IPS DF 6.9 (cell line): ENCODE data around the gene PPP2R2B.

Experiments
- DNase-seq: peaks from one replicate; pipeline ENCODE4 v3.0.0-alpha.2; 2013; ENCODE audit warnings: low read depth, low spot score
- H3K27ac ChIP-seq: one replicate; pipeline ENCODE4 v1.5.1; 2013; ENCODE audit warnings: low read length, control low read depth
- H3K27me3 ChIP-seq: 2 replicates; pipeline ENCODE4 v1.6.1; 2013; ENCODE audit warnings: mild to moderate bottlenecking, low read length; ENCODE audit not compliant: control insufficient read depth, insufficient read depth
- H3K36me3 ChIP-seq: 2 replicates; pipeline ENCODE4 v1.6.1; 2013; ENCODE audit warnings: low read length; ENCODE audit not compliant: control insufficient read depth, insufficient read depth
- H3K4me1 ChIP-seq: 2 replicates; pipeline ENCODE4 v1.6.1; 2013; ENCODE audit warnings: low read length; ENCODE audit not compliant: control insufficient read depth, insufficient read depth
- H3K4me3 ChIP-seq: 2 replicates; pipeline ENCODE4 v1.5.1; 2013; ENCODE audit warnings: mild to moderate bottlenecking, low read length
- H3K9me3 ChIP-seq: 2 replicates; pipeline ENCODE4 v1.6.1; 2013; ENCODE audit warnings: low read length, inconsistent platforms; ENCODE audit not compliant: control insufficient read depth, insufficient read depth
- WGBS: extraction: QIAGEN DNeasy Blood & Tissue Kit; methylation state at CpG from one replicate; pipeline ENCODE4 v1.1.7; 2013; ENCODE audit warnings: mixed read lengths, missing lambda C conversion rate; ENCODE audit not compliant: insufficient read length, insufficient coverage; 5-methylcytosine and 5-hydroxymethylcytosine counted together

The PPP2R2B gene

DNA sequence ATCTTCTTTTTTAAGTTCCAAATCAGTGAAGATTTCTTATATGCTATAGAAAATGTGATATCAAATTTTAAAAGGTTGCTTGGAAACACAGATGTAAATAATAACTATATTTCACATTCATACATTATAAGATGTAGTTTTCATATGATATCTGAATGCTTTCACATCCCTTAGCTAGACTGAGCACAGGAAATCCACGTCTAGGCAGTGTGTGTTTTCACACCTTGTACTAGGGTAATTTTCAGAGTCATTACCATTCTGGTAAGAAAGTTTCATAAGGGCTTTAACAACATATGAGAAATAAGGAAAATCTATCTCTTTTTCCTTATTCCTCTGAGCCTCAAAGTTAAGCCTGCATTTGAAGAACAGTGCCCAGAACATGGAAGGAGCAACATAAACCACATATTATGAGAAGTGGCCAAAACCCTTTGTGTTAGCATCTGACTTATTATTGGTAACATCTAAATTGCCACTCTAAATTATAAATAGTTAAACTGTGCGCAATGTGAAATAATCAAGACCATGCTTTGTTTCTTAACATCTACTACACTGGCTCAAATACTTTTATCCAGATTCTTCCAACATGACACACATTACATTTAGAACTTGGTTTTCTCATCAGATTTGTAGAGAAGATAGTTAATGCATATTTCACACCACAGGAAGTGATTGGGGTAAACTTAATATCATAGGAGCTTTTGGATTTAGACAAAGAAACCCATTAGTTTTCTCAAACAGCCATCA lies 113.3 kb downstream of the PPP2R2B start:
- Histone ChIP-seq H3K4me1 (no peaks in the 10 kb centered on the region; the same call in 1 of the 2 replicates), H3K4me3 (no peak overlapping the region), H3K27ac (no peak overlapping the region), H3K27me3 (no peaks in the 10 kb centered on the region), H3K9me3 (no peaks in the 10 kb centered on the region), H3K36me3 (no peaks in the 10 kb centered on the region)
- no CpG with 5 or more reads among the region's 2 CpGs for WGBS
- no peak for DNase-seq

DNA sequence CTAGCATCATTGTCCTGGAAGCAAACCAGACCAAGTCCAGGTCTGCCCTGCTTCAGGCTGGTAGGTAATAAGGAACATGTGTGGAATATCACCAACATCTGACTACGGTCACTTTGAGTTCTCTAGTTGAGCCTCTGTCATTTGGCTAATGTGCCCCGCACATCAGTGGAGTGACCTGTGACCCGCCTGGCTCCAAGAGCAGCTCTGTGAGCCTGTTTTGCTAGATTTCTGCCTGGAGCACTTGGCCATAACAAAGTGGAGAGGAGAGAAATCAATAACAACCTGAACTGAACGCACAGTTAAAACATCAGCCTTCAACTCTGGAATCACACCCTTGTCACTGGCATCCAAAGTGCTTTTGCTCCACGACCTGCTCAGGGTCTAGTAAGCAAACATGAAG lies 115.7 kb downstream of the PPP2R2B start:
- Histone ChIP-seq H3K27ac (no peak overlapping the region), H3K4me1 (no peaks in the 10 kb centered on the region), H3K4me3 (no peak overlapping the region), H3K27me3 (no peaks in the 10 kb centered on the region), H3K9me3 (no peaks in the 10 kb centered on the region), H3K36me3 (no peaks in the 10 kb centered on the region)
- WGBS = no CpG with 5 or more reads among the region's 5 CpGs
- no peak for DNase-seq

DNA sequence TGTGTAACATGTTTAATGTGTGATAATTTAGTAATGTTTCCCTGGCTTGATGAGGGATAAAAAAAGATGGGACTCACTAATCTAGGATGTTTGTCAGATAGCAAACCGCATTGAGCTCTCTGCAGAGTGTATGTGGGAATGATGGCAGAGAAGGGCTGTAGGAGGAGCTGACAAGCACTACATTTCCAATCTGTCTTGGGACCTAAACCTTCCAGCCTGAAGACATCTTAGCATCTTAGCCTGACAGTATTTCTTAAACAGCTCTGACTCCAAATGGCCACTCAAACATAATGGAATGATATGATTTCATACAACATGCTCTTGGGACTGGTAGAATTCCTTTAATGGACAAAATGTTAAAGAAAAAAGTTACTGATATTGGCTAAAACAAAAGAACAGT lies 116.7 kb downstream of the PPP2R2B start:
- no peaks in the 10 kb centered on the region for H3K9me3 ChIP-seq
- DNase-seq = no peak
- no peak overlapping the region for H3K4me3 ChIP-seq
- no peaks in the 10 kb centered on the region for H3K4me1 ChIP-seq
- no peaks in the 10 kb centered on the region for H3K27me3 ChIP-seq
- H3K27ac ChIP-seq = no peak overlapping the region
- WGBS = no CpG with 5 or more reads among the region's 1 CpG
- H3K36me3 ChIP-seq = no peaks in the 10 kb centered on the region

DNA sequence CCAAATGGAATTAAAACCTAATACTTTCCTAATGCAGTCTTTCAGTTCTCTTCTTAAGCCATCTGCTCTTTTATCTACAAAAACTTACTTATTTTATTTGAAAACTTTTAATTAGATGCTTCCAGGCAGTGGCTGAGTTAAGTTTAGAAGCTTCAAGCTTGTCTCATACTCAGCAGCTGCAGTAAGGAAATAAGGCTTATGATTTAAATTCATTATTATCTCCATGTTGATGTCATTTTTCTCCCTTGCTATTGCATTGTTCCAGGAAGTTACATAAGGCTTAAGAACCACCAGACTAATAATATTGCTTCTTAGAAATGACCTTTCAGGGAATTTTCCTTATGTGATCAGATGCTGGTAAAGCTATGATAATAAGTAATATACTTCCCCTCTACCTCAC lies 119.6 kb downstream of the PPP2R2B start:
- DNase-seq = no peak
- Histone ChIP-seq H3K27me3 (no peaks in the 10 kb centered on the region), H3K36me3 (no peaks in the 10 kb centered on the region), H3K4me3 (no peak overlapping the region), H3K4me1 (no peaks in the 10 kb centered on the region), H3K9me3 (no peaks in the 10 kb centered on the region), H3K27ac (no peak overlapping the region)

DNA sequence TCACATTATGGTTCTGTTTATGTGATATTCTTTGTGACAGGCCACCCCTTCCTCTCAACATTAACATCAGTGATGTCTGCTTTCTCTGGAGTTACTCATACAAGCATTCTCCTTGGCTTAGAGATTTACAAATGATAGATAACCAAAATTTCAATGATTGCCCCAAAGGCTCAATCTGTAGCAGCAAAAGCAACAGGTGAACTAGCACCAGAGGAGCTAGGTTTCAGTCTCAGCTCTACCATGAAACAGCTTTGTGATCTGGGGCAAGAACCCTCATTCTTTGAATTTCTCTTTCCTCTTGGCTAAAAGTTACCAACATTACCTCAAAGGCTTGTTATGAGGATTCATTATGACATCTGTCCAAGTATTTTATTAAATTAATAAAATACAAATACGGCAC lies 120.5 kb downstream of the PPP2R2B start:
- DNase-seq = no peak
- H3K27me3 ChIP-seq = no peaks in the 10 kb centered on the region
- H3K9me3 ChIP-seq = no peaks in the 10 kb centered on the region
- H3K36me3 ChIP-seq = no peaks in the 10 kb centered on the region
- H3K27ac ChIP-seq = no peak overlapping the region
- no peaks in the 10 kb centered on the region for H3K4me1 ChIP-seq
- WGBS = no CpG with 5 or more reads among the region's 1 CpG
- H3K4me3 ChIP-seq = no peak overlapping the region

DNA sequence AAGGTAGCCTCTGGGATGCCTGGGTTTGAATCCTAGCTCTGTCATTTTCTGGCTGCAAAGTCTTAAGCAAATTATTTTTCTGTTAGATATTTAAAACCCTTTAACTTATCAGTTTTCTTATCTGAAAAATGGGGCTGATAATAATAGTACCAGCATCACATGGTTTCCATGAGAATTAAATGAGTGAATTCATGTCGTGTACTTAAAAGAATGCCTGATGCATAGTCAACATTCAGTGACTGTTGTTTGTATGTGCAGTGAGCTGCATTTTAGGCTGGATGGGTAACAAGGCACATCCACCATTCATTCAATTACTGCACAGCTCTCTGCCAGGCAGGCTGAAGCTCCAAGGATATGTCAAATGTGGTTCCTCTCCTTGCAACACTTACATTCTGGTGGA lies 122.0 kb downstream of the PPP2R2B start:
- Histone ChIP-seq H3K9me3 (no peaks in the 10 kb centered on the region), H3K27ac (no peak overlapping the region), H3K36me3 (no peaks in the 10 kb centered on the region), H3K4me1 (no peaks in the 10 kb centered on the region), H3K27me3 (no peaks in the 10 kb centered on the region), H3K4me3 (no peak overlapping the region)
- WGBS = no CpG with 5 or more reads among the region's 1 CpG
- no peak for DNase-seq

DNA sequence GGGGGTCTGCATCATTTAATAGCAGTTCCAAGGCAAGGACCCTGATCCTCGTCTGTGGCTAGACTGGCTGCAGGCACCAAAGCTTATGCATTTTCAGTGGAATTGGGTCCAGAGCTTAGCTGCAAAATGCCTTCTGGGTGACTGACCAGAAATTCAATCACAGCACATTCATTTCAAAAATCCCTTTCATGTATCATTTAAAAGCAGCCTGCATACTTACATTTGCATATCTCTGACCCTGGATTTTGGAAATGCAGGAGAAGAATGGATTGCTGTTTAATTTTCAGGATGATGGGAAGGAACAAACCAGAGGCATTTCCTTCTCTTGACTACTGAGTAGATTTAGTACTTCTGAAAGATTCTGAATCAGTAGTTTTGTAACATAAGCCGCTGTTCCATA lies 122.8 kb downstream of the PPP2R2B start:
- no peak overlapping the region for H3K4me3 ChIP-seq
- no peak overlapping the region for H3K27ac ChIP-seq
- DNase-seq = no peak
- no peaks in the 10 kb centered on the region for H3K36me3 ChIP-seq
- WGBS = no CpG with 5 or more reads among the region's 2 CpGs
- H3K9me3 ChIP-seq = no peaks in the 10 kb centered on the region
- H3K27me3 ChIP-seq = no peaks in the 10 kb centered on the region
- H3K4me1 ChIP-seq = no peaks in the 10 kb centered on the region

DNA sequence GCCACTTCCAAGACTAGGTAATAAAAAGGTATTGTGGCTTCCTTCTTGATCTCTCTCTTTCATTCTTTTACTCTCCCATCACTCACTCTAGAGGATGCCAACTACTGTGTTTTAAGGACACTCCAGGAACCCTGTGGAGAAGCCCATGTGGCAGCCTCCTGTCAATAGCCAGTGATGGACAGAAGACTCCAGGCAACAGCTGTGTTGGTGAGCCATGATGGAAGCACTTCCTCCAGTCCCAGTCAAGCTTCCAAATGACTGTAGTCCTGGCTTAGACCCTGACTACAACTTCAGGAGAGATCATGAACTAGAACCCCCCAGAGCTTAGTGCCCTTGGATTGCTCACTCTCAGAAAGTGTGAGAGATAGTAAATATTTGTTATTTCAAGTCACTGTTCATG lies 123.9 kb downstream of the PPP2R2B start:
- no peaks in the 10 kb centered on the region for H3K36me3 ChIP-seq
- H3K27ac ChIP-seq = no peak overlapping the region
- no peak for DNase-seq
- no peaks in the 10 kb centered on the region for H3K9me3 ChIP-seq
- H3K4me1 ChIP-seq = no peaks in the 10 kb centered on the region
- H3K27me3 ChIP-seq = no peaks in the 10 kb centered on the region
- no peak overlapping the region for H3K4me3 ChIP-seq

DNA sequence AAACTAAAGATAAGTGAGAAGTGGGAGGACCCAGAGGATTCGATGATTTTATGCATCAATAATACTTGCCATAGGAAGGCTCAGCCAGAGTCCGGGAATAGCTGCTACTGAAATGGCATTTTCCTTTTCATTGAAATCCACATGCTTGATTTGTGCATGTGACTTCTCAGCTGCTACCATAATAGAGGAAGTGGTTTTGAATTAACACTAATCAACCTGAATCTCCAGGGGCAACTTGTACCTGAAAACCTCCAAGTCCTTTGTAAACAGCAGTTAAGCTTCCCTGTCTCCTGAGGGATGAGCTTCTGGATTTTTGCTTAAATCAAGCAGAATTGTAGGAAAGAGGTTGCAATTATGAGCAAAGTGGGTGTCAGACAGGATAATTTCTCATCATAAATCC lies 124.9 kb downstream of the PPP2R2B start:
- Histone ChIP-seq H3K27ac (no peak overlapping the region), H3K27me3 (no peaks in the 10 kb centered on the region), H3K4me3 (no peak overlapping the region), H3K9me3 (no peaks in the 10 kb centered on the region), H3K36me3 (no peaks in the 10 kb centered on the region), H3K4me1 (no peaks in the 10 kb centered on the region)
- DNase-seq = no peak
- no CpG with 5 or more reads among the region's 2 CpGs for WGBS

DNA sequence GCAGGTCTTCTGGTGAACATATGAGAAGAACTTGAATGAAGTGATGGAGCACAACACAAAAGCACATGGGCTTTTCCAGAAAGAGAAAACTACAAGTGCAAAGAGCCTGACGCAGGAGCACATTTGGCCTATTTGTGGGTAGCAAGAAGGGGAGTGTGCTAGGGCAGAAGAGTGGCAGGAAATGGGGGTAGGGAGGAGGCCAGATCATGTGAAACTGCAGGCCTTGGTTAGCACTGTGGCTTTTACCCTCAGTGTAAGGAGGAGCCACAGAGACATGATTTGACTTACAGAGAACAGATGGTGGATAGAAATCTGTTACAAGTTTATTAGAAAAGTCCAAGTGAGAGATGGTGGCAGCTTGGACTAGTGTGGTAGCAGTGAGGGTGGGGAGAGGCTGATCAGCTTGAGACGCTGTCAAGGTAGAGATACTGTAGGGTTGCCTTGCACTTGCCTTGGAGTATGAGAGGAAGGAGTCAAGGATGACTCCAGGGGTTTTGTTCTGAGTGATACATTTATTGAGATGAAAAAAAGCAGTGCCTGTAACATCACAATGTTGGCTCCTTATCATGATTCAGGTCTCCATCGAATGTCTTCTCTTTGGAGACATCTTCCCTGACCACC lies 126.7 kb downstream of the PPP2R2B start:
- no peaks in the 10 kb centered on the region for H3K27me3 ChIP-seq
- WGBS = no CpG with 5 or more reads among the region's 3 CpGs
- DNase-seq = no peak
- H3K4me1 ChIP-seq = no peaks in the 10 kb centered on the region
- no peaks in the 10 kb centered on the region for H3K36me3 ChIP-seq
- no peak overlapping the region for H3K4me3 ChIP-seq
- no peaks in the 10 kb centered on the region for H3K9me3 ChIP-seq
- H3K27ac ChIP-seq = no peak overlapping the region

DNA sequence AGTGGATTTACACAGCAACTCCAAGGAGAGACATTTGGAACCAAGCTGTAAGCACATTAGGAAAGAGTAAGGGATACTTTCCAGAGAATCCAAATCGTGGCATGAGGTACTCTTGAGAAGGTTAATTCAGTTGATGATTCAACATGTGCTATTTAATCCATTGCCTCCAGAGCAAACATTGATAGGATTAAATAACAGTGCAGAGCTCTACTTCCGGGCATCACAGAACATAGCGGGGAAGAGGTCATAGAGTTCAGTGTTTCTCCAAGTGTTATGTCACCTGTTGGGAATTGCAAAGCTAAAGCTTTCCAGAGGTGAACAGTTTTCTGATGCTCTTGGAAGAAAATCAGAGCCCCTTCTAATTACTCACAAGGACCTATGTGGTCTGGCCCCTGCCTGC lies 127.5 kb downstream of the PPP2R2B start:
- Histone ChIP-seq H3K9me3 (no peaks in the 10 kb centered on the region), H3K36me3 (no peaks in the 10 kb centered on the region), H3K27me3 (no peaks in the 10 kb centered on the region), H3K4me3 (no peak overlapping the region), H3K27ac (no peak overlapping the region), H3K4me1 (no peaks in the 10 kb centered on the region)
- no CpG with 5 or more reads among the region's 3 CpGs for WGBS
- DNase-seq = no peak
